HepG2 (cell line): Measurements from ENCODE around the gene TRAPPC10. TPM values are rescaled to one million over a fixed set of nuclear protein-coding genes. Genes with fewer than 3 reads are reported as not detected.

Source experiments
- SALL1 ChIP-seq: sonication (generic); formaldehyde crosslinking; IDR thresholded peaks from 2 replicates; pipeline ENCODE4 v1.8.0; 2022; ENCODE audit warnings: mild to moderate bottlenecking, missing genetic modification reagents
- TARDBP ChIP-seq: sonication (generic); formaldehyde crosslinking; IDR thresholded peaks from 2 replicates; pipeline ENCODE4 v1.8.0; 2022; ENCODE audit warnings: mild to moderate bottlenecking, missing genetic modification reagents
- TBL1XR1 ChIP-seq: fragments of 150-350 bp; IDR thresholded peaks from 2 replicates; pipeline ENCODE4 v1.6.1; 2014; ENCODE audit warnings: borderline replicate concordance, low read length; ENCODE audit not compliant: partially characterized antibody
- XRCC5 ChIP-seq: fragments of 200-400 bp; formaldehyde crosslinking; optimal IDR thresholded peaks from 2 replicates; pipeline ENCODE3; 2017; ENCODE audit warnings: mild to moderate bottlenecking, low read length
- ZNF501 ChIP-seq: sonication (generic); formaldehyde crosslinking; IDR thresholded peaks from 2 replicates; pipeline ENCODE4 v1.5.1; 2020; ENCODE audit warnings: mild to moderate bottlenecking, moderate library complexity, missing genetic modification reagents
- ZNF558 ChIP-seq: sonication (generic); formaldehyde crosslinking; IDR thresholded peaks from 2 replicates; pipeline ENCODE4 v1.9.0; 2022; ENCODE audit warnings: mild to moderate bottlenecking, missing genetic modification reagents, borderline replicate concordance
- polyA plus RNA-seq, 8 experiments: library from polyadenylated mRNA; depleted of rRNA in 3 of 8; stranded (reverse) in 7 of 8; unstranded in 1 of 8; fragments of >200 nt; fragmentation: Illumina TruSeq in 4 of 8; extraction: Trizol in 4 of 8; gene quantifications; 2 replicates each; pipeline versions ENCODE4 v1.2.1 to v1.2.3, GENCODE V29; 2011 to 2016; ENCODE audit warnings: low read depth in 4 of 8, missing spikeins in 1 of 8, mixed read lengths in 1 of 8; ENCODE audit not compliant: insufficient read depth in 1 of 8
- total RNA-seq, 5 experiments: library from RNA; depleted of rRNA; stranded (reverse); fragments of >200 nt; fragmentation: Illumina TruSeq; extraction: Trizol; gene quantifications; 2 replicates each; pipeline ENCODE4 v1.2.3, GENCODE V29; 2016; ENCODE audit warnings: low read depth in 1 of 5
- TF ChIP-seq, protein P1 (sequence below): sonication (generic); formaldehyde crosslinking; IDR thresholded peaks from 2 replicates; pipeline ENCODE4 v1.5.1; 2020; ENCODE audit warnings: mild to moderate bottlenecking, missing genetic modification reagents, moderate library complexity
- TF ChIP-seq, protein P2 (sequence below): sonication (generic); formaldehyde crosslinking; IDR thresholded peaks from 2 replicates; pipeline ENCODE4 v1.4.0; 2020; ENCODE audit warnings: mild to moderate bottlenecking, missing genetic modification reagents
- TF ChIP-seq, protein P3 (sequence below): sonication (generic); formaldehyde crosslinking; IDR thresholded peaks from 2 replicates; pipeline ENCODE4 v1.5.0; 2020; ENCODE audit warnings: mild to moderate bottlenecking, missing genetic modification reagents, borderline replicate concordance
- TF ChIP-seq, protein P4 (sequence below): sonication (generic); formaldehyde crosslinking; IDR thresholded peaks from 2 replicates; pipeline ENCODE4 v1.8.0; 2022; ENCODE audit warnings: mild to moderate bottlenecking, missing genetic modification reagents, moderate library complexity
- TF ChIP-seq, protein P5 (sequence below): sonication (generic); formaldehyde crosslinking; IDR thresholded peaks from 2 replicates; pipeline ENCODE4 v1.4.0; 2020; ENCODE audit warnings: missing genetic modification reagents, mild to moderate bottlenecking, borderline replicate concordance
- TF ChIP-seq, protein P6 (sequence below): sonication (generic); formaldehyde crosslinking; IDR thresholded peaks from 2 replicates; pipeline ENCODE4 v1.5.1; 2020; ENCODE audit warnings: mild to moderate bottlenecking, moderate library complexity, missing genetic modification reagents

TRAPPC10 gene
- total and polyA plus RNA-seq, 2 of the 13 experiments (the other 11 are each of a cell fraction or from before 2014, with no cell fraction given), result 10.6 to 16.5 TPM

DNA sequence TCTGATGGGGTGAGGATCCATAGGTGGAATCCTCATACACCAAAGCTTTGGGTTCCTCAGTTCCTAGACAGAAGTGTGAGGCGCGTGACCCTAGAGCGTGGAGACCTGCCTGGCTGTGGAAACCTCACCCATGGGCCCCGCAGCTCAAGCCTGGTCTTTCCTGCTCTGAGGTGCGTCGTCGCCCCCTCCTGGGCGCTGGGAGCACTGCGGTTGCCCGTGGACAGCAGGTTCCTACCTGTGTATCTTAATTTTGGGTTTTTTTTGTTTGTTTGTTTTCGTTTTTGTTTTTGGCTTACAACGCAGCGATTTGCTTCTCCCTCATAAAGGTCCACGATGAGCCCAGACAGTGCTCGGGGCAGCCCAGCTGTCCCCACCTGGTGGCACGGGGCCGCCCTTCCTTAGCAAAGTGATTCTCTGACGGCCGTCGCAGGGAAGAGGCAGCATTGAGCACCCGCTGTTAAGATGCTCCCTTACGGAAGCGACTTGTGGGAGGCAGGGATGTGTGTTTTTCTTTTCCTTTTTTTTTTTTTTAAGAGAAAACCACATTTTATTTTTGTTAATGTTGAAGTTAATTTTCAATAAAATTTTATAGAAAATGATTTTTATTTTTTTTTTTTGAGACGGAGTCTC lies 36.5 kb upstream of the TRAPPC10 start (continued):
- TF ChIP-seq, protein P1, sequence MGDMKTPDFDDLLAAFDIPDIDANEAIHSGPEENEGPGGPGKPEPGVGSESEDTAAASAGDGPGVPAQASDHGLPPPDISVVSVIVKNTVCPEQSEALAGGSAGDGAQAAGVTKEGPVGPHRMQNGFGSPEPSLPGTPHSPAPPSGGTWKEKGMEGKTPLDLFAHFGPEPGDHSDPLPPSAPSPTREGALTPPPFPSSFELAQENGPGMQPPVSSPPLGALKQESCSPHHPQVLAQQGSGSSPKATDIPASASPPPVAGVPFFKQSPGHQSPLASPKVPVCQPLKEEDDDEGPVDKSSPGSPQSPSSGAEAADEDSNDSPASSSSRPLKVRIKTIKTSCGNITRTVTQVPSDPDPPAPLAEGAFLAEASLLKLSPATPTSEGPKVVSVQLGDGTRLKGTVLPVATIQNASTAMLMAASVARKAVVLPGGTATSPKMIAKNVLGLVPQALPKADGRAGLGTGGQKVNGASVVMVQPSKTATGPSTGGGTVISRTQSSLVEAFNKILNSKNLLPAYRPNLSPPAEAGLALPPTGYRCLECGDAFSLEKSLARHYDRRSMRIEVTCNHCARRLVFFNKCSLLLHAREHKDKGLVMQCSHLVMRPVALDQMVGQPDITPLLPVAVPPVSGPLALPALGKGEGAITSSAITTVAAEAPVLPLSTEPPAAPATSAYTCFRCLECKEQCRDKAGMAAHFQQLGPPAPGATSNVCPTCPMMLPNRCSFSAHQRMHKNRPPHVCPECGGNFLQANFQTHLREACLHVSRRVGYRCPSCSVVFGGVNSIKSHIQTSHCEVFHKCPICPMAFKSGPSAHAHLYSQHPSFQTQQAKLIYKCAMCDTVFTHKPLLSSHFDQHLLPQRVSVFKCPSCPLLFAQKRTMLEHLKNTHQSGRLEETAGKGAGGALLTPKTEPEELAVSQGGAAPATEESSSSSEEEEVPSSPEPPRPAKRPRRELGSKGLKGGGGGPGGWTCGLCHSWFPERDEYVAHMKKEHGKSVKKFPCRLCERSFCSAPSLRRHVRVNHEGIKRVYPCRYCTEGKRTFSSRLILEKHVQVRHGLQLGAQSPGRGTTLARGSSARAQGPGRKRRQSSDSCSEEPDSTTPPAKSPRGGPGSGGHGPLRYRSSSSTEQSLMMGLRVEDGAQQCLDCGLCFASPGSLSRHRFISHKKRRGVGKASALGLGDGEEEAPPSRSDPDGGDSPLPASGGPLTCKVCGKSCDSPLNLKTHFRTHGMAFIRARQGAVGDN (CRISPR knock-in tag), result peak; percentile 51
- TF ChIP-seq, protein P2, sequence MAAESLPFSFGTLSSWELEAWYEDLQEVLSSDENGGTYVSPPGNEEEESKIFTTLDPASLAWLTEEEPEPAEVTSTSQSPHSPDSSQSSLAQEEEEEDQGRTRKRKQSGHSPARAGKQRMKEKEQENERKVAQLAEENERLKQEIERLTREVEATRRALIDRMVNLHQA (CRISPR knock-in tag), result no peak
- TF ChIP-seq, protein P3, sequence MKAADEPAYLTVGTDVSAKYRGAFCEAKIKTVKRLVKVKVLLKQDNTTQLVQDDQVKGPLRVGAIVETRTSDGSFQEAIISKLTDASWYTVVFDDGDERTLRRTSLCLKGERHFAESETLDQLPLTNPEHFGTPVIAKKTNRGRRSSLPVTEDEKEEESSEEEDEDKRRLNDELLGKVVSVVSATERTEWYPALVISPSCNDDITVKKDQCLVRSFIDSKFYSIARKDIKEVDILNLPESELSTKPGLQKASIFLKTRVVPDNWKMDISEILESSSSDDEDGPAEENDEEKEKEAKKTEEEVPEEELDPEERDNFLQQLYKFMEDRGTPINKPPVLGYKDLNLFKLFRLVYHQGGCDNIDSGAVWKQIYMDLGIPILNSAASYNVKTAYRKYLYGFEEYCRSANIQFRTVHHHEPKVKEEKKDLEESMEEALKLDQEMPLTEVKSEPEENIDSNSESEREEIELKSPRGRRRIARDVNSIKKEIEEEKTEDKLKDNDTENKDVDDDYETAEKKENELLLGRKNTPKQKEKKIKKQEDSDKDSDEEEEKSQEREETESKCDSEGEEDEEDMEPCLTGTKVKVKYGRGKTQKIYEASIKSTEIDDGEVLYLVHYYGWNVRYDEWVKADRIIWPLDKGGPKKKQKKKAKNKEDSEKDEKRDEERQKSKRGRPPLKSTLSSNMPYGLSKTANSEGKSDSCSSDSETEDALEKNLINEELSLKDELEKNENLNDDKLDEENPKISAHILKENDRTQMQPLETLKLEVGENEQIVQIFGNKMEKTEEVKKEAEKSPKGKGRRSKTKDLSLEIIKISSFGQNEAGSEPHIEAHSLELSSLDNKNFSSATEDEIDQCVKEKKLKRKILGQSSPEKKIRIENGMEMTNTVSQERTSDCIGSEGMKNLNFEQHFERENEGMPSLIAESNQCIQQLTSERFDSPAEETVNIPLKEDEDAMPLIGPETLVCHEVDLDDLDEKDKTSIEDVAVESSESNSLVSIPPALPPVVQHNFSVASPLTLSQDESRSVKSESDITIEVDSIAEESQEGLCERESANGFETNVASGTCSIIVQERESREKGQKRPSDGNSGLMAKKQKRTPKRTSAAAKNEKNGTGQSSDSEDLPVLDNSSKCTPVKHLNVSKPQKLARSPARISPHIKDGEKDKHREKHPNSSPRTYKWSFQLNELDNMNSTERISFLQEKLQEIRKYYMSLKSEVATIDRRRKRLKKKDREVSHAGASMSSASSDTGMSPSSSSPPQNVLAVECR (CRISPR knock-in tag), result peak; percentile 27; the same call in 1 of the 2 replicates
- TF ChIP-seq XRCC5 (peak; percentile 55), ZNF501 (0 out of 2 replicates have a peak, but pooled peaks have one; percentile 26), ZNF558 (CRISPR knock-in tag) (no peak), TBL1XR1 (no peak), SALL1 (peak; percentile 21; the same call in 1 of the 2 replicates), TARDBP (CRISPR knock-in tag) (peak; percentile 12; the same call in 1 of the 2 replicates)
- TF ChIP-seq, protein P4, sequence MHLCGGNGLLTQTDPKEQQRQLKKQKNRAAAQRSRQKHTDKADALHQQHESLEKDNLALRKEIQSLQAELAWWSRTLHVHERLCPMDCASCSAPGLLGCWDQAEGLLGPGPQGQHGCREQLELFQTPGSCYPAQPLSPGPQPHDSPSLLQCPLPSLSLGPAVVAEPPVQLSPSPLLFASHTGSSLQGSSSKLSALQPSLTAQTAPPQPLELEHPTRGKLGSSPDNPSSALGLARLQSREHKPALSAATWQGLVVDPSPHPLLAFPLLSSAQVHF (CRISPR knock-in tag), result no peak
- TF ChIP-seq, protein P5, sequence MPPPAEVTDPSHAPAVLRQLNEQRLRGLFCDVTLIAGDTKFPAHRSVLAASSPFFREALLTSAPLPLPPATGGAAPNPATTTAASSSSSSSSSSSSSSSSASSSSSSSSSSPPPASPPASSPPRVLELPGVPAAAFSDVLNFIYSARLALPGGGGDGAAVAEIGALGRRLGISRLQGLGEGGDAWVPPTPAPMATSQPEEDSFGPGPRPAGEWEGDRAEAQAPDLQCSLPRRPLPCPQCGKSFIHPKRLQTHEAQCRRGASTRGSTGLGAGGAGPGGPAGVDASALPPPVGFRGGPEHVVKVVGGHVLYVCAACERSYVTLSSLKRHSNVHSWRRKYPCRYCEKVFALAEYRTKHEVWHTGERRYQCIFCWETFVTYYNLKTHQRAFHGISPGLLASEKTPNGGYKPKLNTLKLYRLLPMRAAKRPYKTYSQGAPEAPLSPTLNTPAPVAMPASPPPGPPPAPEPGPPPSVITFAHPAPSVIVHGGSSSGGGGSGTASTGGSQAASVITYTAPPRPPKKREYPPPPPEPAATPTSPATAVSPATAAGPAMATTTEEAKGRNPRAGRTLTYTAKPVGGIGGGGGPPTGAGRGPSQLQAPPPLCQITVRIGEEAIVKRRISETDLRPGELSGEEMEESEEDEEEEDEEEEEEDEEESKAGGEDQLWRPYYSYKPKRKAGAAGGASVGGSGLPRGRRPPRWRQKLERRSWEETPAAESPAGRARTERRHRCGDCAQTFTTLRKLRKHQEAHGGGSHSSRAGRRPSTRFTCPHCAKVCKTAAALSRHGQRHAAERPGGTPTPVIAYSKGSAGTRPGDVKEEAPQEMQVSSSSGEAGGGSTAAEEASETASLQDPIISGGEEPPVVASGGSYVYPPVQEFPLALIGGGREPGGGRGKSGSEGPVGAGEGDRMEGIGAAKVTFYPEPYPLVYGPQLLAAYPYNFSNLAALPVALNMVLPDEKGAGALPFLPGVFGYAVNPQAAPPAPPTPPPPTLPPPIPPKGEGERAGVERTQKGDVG (CRISPR knock-in tag), result 0 out of 2 replicates have a peak, but pooled peaks have one; percentile 41
- TF ChIP-seq, protein P6, sequence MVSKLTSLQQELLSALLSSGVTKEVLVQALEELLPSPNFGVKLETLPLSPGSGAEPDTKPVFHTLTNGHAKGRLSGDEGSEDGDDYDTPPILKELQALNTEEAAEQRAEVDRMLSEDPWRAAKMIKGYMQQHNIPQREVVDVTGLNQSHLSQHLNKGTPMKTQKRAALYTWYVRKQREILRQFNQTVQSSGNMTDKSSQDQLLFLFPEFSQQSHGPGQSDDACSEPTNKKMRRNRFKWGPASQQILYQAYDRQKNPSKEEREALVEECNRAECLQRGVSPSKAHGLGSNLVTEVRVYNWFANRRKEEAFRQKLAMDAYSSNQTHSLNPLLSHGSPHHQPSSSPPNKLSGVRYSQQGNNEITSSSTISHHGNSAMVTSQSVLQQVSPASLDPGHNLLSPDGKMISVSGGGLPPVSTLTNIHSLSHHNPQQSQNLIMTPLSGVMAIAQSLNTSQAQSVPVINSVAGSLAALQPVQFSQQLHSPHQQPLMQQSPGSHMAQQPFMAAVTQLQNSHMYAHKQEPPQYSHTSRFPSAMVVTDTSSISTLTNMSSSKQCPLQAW (CRISPR knock-in tag), result peak; percentile 62; the same call in 1 of the 2 replicates
- TF ChIP-seq, all 625 proteins: peak for 20
